Central memory CD4-positive, alpha-beta T cell (primary cell): ENCODE data around the gene RCAN1.
"Not testable (repeated sequence)": the region's sequence is repeated elsewhere in the genome, so short reads cannot be mapped to it uniquely, and the experiment has no call there.

ENCODE experiments used
- DNase-seq: peaks from one replicate; pipeline ENCODE4 v3.0.0; 2022

Gene RCAN1

DNA sequence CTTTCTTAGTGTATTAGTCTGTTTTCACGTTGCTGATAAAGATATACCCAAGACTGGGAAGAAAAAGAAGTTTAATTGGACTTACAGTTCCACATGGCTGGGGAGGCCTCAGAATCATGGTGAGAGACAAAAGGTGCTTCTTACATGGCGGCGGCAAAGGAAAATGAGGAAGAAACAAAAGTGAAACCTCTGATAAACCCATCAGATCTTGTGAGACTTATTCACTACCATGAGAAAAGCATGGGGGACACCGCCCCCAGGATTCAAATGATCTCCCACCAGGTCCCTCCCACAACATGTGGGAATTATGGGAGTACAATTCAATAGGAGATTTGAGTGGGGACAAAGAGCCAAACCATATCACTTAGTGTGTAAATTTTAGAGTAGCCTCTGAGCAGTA lies 46.1 kb downstream of the RCAN1 start:
- DNase-seq: not testable (repeated sequence)

DNA sequence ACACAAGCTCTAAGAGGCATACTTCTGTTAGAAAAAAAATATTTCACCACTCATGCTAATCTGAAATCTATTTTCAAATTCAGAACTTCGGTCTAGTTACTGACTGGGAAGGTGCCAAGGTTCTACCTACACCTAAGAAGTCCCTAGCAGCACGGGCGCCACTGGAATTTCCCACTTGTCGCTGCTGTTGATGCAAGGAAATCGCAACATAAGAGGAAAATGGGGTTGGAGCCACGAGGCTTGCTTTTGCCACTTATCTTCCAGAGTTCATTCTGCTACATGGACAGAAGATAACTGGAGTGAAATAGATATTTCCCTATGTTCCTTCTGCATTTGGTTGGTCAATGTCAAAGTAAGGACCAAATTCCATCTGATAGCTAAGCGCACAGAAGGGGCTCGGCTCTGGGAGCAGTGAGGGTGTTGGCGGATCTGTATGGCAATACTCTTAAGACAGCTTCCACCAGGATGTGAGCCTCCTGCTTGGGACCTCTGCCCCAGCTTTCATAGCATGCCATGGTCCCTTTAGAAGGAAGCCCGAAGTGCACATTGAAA lies 47.2 kb downstream of the RCAN1 start:
- no peak for DNase-seq

DNA sequence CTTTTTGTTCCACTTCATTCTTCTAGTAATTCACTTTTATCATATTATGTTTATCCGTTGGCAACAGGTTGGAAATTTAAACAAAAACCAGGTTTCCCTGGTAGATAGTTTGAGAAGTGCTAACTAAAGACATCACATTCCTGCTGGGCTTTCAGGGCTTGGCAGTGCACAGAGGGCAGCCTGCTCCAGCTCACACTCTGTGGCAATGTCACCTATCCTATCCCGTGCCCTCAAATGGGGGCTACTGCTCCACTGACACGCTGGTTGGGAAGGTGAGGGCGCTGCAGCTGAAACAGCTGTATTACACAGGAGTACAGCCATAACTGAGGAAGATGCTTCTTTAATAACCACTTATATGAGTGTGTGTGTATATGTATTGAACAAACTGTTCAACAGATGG lies 49.7 kb downstream of the RCAN1 start:
- DNase-seq: no peak

DNA sequence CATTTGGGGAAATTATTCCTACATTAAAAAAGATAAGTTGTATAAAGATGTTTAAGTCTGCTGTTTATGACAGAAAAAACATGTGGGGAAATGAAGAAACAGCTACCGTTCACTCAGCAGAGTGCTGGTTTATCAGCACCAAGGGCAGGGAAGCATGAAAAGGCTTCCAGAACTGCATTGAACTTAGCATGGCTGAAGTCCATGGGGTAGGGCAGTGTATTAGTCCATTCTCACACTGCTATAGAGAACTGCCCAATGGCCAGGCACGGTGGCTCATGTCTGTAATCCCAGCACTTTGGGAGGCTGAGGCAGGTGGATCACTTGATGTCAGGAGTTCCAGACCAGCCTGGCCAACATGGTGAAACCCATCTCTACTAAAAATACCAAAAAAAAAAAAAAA lies 51.5 kb downstream of the RCAN1 start:
- DNase-seq: not testable (repeated sequence)

DNA sequence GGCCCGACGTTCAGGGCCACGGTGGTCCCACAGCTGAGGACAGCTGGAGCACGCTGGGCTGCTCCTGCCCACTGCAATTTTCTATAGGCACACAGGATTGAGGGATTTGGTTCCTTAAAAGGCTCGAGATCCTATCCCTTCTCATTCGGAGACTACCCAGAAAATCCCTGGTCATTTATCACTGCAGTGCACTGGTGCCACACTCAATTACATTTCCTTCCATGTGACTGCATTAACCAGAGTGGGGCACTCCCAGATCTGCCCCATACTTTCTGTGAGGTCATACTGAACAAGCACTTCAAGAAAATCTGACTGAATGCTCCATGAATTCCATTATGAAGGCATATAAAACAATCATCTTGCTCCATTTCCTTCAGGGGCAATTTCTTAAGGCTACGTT lies 53.1 kb downstream of the RCAN1 start:
- no peak for DNase-seq

DNA sequence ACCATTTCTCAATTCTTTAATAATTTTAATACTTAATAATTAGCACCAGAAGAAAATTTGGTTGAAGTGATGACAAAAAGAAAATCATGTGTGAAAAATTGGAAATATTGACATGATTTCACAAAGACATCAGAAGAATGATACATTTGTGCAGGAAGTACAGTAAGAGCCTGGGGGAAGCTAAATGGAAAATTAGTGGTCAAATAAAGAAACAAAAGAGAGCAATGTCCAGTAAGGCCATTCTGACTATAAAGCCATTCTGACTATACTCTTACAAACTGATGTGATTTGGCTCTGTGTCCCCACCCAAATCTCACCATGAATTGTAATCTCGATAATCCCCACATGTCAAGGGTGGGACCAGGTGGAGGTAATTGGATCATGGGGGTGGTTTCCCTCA lies 54.3 kb downstream of the RCAN1 start:
- no peak for DNase-seq

DNA sequence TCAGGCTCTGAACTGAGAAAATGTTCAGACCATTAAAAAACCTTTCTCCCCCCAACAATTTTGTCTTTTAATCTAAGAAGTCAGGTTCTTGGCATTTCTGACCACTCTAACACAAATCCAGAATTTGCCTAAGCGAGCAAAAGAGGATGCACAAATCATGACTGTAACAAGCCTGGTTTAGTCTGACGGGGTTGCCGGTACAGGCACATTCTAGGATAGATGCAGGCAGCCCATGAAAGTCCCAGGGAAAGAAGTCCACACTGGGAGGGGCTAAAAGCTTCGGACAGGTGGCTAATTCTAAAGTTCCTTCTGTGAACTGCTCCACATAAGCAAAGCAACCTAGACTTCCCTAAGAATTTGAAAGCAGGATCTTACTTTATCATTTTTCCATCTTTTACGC lies 54.9 kb downstream of the RCAN1 start:
- DNase-seq: no peak

DNA sequence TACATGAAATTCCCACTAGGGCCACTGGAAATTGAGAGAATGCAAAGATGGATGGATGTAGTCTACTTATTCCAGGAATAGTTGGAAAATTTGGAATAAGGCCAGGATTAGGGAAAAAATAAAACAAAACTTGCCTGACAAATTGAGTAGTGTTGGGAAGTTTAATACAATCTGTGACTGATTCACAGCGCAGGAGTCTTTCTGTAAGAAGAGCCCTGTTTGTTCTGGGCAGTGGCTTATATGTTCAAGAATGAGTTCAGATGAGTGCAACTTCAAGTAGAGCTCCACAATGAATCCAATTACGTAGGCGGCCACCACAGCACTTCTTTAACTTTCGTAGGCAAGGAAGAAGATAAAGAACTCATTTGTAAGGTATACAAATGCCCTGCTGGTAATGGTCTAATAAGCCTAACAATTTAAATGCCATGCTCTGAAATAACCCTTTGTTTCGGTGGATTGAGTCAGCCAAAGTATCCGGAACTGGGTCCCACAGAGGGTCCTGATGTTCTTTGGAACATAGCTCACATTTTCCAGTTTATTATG lies 55.8 kb downstream of the RCAN1 start:
- DNase-seq: no peak

DNA sequence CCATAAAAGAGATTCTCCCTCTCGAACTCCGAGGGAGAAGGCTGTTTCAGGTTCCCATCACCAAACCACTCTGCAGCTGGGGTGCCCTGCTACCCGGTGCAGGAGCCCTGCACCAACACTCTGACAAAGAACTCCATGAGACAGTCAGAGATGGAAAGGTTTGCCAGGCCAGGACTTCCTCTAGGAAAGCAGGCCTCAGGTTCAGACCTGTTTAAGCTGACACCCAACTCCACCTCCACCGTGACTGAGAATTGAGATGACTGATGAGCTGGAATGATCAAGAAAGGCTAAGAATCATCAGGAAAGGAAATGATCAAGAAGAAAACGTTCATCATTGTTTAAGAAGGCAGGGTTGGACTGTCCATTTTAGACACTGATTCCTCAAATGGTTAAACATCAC lies 56.7 kb downstream of the RCAN1 start:
- DNase-seq: no peak

DNA sequence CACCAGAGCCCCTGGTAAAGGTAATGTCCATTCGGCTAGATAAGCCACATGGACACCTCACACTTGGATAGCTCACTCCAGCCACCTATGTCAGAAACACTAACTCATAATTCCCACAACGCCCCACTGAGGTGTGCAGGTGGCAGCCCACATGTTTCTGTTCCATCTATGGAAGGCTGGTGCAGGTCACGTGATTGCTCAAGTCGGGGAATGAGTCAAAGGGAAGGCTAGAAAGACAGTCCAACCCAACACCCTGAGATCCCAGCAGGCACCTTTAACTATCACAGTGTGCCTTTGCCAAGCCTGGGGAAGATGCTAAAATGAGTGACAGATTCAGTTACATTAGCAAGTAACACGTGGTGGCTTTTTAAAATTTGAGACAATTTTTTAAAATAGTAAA lies 57.7 kb downstream of the RCAN1 start:
- no peak for DNase-seq

DNA sequence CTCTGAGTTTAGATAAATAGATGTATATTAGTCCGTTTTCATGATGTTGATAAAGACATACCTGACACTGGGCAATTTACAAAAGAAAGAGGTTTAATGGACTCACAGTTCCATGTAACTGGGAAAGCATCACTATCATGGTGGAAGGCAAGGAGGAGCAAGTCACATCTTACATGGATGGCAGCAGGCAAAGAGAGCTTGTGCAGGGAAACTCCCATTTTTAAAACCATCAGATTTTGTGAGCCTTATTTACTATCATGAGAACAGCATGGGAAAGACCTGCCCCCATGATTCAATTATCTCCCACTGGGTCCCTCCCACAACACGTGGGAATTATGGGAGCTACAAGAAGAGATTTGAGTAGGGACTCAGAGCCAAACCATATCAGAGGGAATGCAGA lies 60.2 kb downstream of the RCAN1 start:
- DNase-seq: not testable (repeated sequence)

DNA sequence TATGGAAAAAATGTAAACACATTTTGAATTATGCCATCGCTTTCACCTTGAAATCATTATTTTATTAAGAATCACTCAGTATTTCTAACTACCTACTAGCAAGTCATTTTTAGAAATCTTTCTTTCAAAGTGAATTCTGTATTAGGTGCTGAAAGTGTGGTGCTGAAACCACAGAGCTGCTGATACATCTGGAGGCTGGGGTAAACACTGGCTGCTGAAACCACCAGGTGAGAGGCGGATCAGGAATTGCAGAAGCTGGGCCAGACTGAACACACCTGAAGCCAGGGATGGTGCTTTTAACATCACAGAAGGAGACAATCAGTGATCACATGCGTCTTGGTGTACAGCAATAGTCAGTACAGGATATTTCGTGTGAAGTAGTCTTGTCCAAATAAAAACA lies 60.7 kb downstream of the RCAN1 start:
- no peak for DNase-seq

DNA sequence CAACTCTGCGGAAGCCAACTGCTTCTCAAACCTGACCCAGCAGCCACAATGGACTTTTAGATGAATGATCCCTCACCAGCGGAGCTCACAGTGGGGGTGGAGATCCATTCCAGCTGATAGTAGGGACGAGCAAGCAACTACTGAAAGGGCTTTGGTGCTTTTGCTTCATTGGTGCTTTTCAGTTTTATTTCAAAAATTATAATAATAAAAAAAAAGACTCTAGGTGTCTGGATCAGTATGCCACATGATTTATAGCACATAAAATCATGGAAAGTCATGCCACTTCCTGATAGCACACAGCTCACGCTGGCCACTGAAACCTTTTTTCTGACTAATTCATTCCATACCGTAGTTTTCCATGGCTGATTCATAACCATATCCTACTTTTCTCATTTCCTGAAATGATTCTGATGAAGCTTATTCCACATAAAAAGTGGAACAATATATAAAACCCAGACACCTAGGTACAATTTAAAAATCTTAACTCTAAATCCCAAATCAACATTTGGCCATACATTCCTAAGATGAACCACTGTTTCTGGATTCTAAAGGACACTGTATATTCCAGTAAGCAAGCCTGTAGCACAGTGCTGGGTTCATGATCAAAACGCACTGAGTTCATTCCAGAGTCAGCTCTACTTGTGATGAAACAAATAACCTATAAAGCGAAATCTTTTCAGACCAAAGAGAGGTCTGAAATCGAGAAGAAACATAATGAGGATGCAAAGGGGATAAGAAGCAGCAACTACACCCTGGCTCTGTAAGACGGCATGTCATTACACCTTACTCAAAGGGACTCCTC lies 61.6 kb downstream of the RCAN1 start:
- DNase-seq: no peak

DNA sequence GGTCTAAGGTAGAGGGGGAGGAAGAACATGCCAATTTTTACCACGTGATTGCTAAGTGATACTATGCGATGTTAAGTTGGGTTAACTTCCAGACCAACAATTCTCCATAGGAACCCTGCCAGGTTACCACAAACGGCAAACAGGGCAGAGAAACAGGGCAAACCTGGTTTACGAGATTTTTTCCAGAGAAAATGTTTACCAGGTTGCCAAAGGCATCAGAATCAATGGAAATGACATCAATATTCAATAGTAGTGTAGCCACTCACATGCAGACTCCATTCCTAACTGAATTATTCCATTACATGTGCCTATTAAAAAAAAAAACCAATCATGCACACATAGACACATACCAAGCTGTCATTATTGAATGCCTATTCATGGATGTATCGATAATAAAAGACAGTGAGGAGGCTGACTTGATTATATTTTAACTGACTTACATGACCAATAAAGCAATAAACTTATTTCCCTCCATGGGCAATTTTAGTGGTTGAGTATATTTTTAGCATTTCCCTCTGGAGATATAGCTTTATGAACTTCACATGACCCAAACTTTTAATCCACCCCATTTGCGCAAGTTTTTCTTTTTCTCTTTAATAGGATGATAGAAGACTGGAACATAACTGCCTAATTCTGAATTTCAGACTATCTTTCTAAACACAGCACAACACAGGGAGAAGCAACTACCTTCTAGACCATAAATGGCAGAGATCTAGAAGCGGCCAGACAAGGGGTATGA lies 62.4 kb downstream of the RCAN1 start:
- no peak for DNase-seq

DNA sequence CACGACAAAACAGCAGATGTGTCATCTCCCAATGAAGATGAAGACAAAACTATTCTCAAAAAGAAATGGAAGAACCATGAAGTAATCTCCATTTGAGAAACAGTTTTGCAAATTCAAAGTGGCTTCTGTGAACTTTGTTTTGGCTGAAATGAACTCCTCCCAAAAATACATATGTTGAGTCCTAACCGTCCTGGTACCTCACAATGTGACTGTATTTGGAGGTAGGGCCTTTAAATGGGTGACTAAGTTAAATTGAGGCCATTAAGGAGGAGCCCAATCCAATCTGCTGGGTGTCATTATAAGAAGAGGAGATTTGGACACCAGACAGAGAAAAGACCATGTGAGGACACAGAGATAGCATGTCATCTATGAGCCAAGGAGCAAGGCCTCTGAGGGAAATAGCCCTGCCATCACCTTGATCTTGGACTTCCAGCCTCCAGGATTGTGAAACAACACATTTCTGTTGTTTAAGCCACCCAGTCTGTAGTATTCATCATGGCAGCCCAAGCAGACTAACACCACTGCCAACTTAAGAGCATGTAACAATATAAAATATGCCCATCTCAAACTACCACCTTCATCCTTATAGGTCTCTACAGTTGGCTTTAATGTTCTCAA lies 64.6 kb downstream of the RCAN1 start:
- no peak for DNase-seq

DNA sequence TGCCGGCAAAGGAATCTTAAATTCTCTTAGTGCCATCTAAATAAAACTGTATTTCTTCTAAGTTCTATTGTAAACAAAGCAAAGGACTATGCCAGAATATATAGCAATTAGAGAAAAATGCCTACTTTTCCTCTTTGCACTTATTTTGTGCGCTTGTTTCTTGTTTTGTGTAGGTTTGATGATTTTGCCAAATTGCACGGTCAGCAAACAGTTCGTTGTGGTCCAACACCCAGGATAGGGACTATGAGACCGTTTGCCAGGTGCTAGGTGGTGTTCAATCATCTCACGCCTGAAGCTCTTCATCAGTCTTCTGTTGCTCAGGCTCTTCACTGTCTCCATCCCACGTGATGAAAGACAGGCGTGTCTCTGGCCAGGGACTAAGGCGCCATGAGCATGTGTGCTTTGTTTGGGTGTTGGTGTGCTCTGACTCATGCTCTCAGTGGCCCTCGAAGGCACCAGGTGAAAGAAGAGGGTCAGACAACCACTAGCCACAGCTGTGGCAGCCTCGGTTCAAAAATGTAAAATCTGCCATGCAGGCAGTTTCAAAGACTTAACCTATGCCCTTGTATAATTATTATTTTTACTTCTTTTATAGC lies 66.0 kb downstream of the RCAN1 start:
- DNase-seq: no peak

DNA sequence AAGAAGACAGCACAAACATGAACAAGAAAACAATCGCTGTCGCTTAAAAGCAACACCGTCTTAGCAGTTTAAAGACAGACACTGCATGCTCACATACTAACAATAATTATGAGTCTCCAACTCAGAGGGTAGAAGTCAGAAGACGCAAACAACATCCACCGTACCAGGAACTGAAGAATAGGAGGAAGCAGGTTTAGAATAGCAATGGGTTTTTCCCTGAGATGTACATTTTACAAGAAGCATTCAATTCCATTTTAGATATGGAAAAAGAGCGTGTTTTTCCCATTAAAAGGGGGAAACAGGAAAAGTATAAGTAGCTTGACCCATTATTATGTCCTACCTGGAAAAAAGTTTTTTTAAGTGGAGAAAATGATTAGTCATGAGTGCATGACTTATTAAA lies 68.4 kb downstream of the RCAN1 start:
- DNase-seq: no peak

DNA sequence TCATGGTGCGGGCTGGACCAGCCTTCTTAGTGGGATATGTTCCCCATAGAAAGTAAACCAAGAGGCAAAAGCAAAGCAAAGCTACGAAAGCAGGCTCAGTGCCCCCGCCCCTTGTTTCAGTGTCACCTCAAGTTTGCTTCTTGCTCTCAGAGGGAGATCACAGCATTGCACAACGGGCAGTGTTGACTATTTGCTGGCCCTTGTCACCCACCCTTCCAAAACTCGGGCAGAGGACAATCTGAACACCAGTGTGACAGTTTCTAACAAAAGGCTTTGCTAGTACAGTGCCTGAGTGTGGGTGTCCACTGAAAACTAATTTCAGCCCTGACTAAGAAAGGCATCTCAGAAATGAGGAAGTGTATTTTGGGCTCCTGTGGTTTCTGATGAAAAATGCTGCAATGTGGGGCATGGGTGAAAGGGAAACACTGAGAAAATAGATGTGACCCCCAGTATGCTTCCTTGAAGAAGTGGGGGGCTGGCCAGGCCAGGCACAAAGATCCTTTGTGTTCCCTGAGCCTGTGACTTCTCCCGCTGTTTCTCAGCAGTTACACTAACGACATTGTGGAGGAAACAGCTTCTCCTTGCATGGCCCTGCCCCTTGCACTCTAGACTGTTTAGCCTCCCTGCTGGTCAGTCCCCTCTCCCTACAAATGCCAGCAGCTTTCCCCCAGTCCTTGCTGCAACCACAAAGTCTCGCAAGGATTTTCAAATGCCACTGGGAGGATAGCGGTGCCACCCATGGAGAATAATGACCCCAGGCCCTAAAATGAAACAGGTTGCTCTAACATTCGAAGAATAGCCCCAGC lies 69.6 kb downstream of the RCAN1 start:
- no peak for DNase-seq

DNA sequence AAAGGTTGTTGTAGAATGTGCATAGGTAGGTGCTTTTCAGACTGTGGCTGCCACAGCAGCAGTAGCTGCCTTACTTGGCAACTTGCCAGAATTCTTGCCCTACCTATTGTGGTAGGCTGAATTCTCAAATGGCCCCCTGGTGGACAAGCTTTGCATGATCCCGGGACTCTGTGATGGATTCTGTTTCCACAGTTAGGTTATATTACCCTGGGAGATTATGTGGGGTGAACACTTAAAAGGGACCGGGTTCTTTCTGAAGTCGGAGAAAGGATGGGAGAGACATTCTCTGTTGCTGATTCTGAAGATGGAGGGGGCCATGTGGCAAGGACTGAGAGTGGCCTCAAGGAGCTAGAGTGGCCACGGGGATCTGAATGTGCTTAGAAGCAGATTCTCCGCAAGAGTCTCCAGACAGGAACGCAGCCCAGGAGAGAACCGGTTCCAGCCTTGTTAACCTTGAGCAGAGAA lies 70.8 kb downstream of the RCAN1 start:
- DNase-seq: peak; percentile 14

DNA sequence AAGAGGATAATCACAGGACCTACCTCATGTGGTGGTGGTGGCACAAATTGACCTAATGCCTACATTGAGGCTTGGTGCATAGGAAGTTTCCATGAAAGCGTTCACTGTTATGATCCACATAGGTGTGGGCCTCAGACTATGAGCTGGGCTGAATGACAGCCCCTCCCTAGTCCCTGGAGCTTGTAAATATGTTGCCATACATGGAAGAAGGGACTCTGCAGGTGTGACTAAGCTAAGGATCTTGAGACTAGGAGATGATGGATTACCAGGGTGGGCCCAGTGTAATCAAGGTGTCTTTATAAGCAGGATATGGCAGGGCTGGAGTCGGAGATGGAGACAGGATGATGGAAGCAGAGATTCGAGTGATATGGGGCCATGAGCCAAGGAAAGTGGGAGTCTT lies 71.9 kb downstream of the RCAN1 start:
- no peak for DNase-seq

DNA sequence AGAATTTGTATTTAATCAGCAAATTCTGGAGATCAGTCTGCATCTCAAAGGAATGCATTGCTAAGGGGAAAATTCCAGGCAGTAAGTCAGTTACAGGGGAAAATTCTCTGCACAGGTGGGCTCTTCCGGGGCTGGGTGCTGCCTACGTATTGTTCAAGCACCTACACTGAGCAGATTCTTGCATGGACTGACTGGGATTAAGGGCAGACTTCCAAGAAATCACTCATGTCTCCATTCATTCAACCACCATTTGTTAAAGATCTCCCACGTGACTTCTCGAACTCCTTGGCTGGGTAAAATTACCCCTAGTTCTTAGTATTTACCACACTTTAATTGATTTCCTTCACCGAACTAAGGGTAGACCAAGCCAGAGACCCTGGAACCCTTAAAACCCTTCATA lies 74.7 kb downstream of the RCAN1 start:
- DNase-seq: no peak

DNA sequence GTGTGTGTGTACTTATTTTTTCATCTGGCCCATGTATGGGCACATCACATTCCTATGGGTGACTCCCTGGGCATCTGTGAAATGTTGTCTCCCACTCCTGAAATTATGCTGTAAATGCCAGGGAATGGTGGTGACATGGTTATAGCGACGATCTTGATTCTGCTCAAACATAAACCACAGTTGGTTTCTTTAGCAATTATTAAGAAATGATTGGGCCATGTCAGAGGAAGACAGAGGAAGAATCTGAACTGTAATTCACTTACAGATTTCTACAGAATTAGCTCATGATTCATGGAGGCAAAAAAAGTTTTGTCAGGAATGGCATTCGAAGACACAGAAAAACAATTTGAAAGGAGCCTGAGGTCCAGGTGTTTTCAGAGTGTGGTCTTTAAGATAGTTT lies 77.1 kb downstream of the RCAN1 start:
- DNase-seq: no peak
